Ascending aorta (tissue), 2 donors: Measurements from ENCODE around the gene COL1A2. TPM values are rescaled to one million over a fixed set of nuclear protein-coding genes. Genes with fewer than 3 reads are reported as not detected.
A peak's percentile ranks its signal among the peaks of the same experiment; 100 is the strongest.

Source experiments
- DNase-seq, 2 donors: peaks; one replicate each; pipeline ENCODE4 v3.0.0-alpha.2; 2019; ENCODE audit warnings: low spot score in 2 of 2
- H3K27ac ChIP-seq, 2 donors: fragments of 200-600 bp; sonication (generic); one replicate each; pipeline ENCODE4 v1.5.1; 2016 to 2017; ENCODE audit warnings: mild to moderate bottlenecking in 1 of 2
- H3K27me3 ChIP-seq: fragments of 200-600 bp; sonication (generic); one replicate; pipeline ENCODE4 v1.5.1; 2017
- H3K36me3 ChIP-seq, 2 donors: fragments of 200-600 bp; sonication (generic); one replicate each; pipeline ENCODE4 v1.5.1; 2016
- H3K4me1 ChIP-seq, 2 donors: fragments of 200-600 bp; sonication (generic); one replicate each; pipeline ENCODE4 v1.5.1; 2016 to 2017; ENCODE audit warnings: mild to moderate bottlenecking in 1 of 2
- H3K4me3 ChIP-seq, 2 donors: fragments of 200-600 bp; sonication (generic); one replicate each; pipeline ENCODE4 v1.5.1; 2016 to 2017; ENCODE audit warnings: mild to moderate bottlenecking in 1 of 2
- H3K9me3 ChIP-seq, 2 donors: fragments of 200-600 bp; sonication (generic); one replicate each; pipeline ENCODE4 v1.5.1; 2016
- intact Hi-C: fragments of 100-400 bp; cut with DNase I; formaldehyde crosslinking; loops from one replicate; pipeline ENCODE4 v1.15.1; 2023
- total RNA-seq: library from RNA; depleted of rRNA; stranded (reverse); fragments of >200 nt; gene quantifications from one replicate; pipeline ENCODE4 v1.1.0, GENCODE V29; 2016
- TF ChIP-seq, protein P1 (sequence below), 3 experiments: fragments of 200-600 bp in 2 of 3; fragments of 450-650 bp in 1 of 3; sonication (generic) in 2 of 3; IDR thresholded peaks; one replicate each; pipeline ENCODE4 v1.5.1; 2016 to 2019; ENCODE audit warnings: antibody characterized with exemption in 3 of 3, mild to moderate bottlenecking in 1 of 3, moderate library complexity in 1 of 3

Gene COL1A2
- total RNA-seq, 1 donor from 2014 or later = 692 TPM

DNA sequence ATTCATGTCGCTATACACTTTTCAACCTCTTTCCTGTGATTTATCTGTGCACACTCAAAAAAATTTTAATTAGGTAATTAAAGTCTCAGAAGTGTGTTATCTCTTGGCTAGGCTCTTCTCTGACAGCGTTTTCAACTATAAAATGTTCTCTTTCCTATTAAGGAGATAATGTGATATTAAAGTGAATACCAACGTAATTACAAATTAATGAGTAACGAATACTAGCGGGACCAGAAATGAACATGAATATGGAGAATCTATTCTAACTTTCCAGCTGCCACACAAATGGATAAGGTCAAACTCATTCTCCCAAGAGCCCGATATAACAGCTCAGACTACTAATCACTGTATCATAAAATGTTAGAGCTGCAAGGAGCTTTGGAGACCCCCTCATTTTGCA is 12.0 kb downstream of the COL1A2 start:
- H3K36me3 ChIP-seq = peaks cover 86 to 99% of the 10 kb centered on the region in 2 donors

DNA sequence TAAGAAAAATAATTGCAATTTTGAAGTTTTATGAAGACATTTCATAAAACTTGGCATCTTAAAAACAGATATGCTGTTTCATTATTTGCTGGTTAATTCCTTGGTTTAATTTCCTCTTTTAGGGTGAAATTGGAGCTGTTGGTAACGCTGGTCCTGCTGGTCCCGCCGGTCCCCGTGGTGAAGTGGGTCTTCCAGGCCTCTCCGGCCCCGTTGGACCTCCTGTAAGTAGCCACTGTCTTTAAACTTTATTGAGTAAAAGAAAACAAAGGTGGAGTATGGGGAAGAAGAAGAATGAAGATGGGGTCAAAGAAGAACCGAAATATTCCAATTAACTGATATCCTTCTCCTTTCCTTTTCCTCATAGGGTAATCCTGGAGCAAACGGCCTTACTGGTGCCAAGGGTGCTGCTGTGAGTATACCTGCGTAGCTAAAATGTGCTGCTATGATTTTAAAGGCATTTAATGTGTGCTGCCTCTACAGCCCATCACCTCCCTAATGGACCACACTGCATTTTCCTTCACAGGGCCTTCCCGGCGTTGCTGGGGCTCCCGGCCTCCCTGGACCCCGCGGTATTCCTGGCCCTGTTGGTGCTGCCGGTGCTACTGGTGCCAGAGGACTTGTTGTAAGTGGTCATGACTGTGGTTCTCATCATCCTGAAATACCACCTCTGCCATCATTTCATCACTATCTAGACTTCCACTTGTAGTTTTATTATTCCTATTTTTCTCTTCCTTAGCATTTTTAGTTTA is 14.7 kb downstream of the COL1A2 start:
- Histone ChIP-seq H3K9me3 (no peaks in the 10 kb centered on the region), H3K27ac (peak overlapping the region; percentile 56 to 79), H3K4me3 (no peak overlapping the region), H3K36me3 (peaks cover 89 to 96% of the 10 kb centered on the region in 2 donors), H3K4me1 (peaks cover 14 to 49% of the 10 kb centered on the region in 2 donors), H3K27me3 (no peaks in the 10 kb centered on the region)
- intact Hi-C loops = no loop called here
- no peak for DNase-seq
- TF ChIP-seq, protein P1, sequence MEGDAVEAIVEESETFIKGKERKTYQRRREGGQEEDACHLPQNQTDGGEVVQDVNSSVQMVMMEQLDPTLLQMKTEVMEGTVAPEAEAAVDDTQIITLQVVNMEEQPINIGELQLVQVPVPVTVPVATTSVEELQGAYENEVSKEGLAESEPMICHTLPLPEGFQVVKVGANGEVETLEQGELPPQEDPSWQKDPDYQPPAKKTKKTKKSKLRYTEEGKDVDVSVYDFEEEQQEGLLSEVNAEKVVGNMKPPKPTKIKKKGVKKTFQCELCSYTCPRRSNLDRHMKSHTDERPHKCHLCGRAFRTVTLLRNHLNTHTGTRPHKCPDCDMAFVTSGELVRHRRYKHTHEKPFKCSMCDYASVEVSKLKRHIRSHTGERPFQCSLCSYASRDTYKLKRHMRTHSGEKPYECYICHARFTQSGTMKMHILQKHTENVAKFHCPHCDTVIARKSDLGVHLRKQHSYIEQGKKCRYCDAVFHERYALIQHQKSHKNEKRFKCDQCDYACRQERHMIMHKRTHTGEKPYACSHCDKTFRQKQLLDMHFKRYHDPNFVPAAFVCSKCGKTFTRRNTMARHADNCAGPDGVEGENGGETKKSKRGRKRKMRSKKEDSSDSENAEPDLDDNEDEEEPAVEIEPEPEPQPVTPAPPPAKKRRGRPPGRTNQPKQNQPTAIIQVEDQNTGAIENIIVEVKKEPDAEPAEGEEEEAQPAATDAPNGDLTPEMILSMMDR (IDR thresholded peaks at IDR 0.05) = no peak

More for the DNA sequence above, 12.0 kb downstream of the COL1A2 start:
- Histone ChIP-seq H3K27me3 (no peaks in the 10 kb centered on the region), H3K27ac (peak overlapping the region; percentile 56 to 79), H3K4me3 (no peak overlapping the region), H3K4me1 (peaks cover 10 to 62% of the 10 kb centered on the region in 2 donors), H3K9me3 (no peaks in the 10 kb centered on the region)
- DNase-seq = no peak
- TF ChIP-seq, protein P1 (IDR thresholded peaks at IDR 0.05) = no peak
- intact Hi-C loops = no loop called here

DNA sequence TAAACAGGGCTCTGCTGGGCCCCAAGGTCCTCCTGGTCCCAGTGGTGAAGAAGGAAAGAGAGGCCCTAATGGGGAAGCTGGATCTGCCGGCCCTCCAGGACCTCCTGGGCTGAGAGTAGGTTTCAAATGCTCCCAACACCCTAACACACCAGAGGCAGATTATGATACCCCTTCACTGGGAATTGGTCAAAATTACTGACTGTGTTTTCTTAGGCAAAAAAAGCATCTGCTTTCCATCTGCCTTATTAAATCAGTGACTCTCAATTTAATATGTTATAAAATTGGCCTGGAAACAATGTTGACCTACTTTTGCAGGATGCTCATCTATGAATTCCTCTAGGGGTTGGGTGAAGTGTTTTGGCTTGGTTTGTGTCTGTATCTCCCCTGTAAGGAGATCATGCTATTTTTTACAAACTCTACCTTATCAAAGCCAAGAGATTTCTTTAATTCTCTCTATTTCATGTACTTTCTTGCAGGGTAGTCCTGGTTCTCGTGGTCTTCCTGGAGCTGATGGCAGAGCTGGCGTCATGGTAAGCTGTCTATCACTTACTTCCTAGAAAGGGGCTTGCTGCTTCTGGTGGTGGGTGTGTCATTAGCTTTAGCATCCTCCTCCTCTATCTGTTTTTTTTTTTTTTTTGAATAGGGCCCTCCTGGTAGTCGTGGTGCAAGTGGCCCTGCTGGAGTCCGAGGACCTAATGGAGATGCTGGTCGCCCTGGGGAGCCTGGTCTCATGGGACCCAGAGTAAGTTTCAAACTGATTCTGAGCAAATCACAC is 15.9 kb downstream of the COL1A2 start:
- Histone ChIP-seq H3K4me1 (peaks cover 14 to 39% of the 10 kb centered on the region in 2 donors), H3K4me3 (no peak overlapping the region), H3K27me3 (no peaks in the 10 kb centered on the region), H3K27ac (peak overlapping the region; percentile 56 to 79), H3K9me3 (no peaks in the 10 kb centered on the region), H3K36me3 (peaks cover 90 to 96% of the 10 kb centered on the region in 2 donors)
- TF ChIP-seq, protein P1 (IDR thresholded peaks at IDR 0.05) = no peak
- no peak for DNase-seq
- intact Hi-C loops = no loop called here

DNA sequence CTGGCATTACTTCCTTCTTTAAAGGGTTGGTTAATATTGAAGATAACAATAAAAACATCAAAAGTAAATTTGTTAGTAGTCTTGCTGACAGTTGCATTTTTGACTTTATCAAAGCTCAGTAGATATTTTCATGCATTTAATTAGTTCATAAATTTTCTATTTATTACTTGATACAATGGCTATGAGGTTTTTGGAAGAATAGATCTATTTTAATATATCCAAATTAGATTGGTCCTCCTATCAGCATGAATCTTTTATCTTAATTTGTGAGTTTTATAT is 16.4 kb downstream of the COL1A2 start:
- no peaks in the 10 kb centered on the region for H3K9me3 ChIP-seq
- peak overlapping the region; percentile 56 to 79 for H3K27ac ChIP-seq
- H3K4me3 ChIP-seq = no peak overlapping the region
- no peak for DNase-seq
- H3K27me3 ChIP-seq = no peaks in the 10 kb centered on the region
- H3K4me1 ChIP-seq = peaks cover 14 to 34% of the 10 kb centered on the region in 2 donors
- intact Hi-C loops = no loop called here
- H3K36me3 ChIP-seq = peaks cover 90 to 96% of the 10 kb centered on the region in 2 donors
- TF ChIP-seq, protein P1 (IDR thresholded peaks at IDR 0.05) = no peak

DNA sequence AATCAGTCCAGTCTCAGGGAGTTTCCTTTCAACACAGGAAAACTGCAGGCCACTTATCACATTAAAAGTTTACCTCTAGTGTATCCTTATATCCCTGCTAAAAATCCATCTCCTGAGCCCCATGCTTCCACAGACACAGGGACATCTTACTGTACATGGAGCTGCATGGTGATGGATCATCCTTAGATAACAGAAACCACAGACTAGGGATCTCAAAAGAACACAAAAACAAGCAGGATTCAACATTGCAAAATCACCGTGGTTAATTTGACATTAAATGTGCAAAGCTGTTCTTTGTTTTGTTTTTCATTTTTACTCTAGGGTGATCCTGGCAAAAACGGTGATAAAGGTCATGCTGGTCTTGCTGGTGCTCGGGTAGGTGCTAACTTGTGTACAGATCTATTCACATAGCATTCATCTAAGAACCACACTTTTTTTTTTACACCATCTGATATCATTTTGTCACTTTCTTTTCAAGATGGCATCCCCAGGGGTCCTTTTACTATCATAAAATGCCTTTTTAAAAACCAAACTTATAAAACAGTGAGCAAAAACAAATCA is 18.1 kb downstream of the COL1A2 start:
- peak overlapping the region; percentile 44 to 79 for H3K27ac ChIP-seq
- no peak overlapping the region for H3K4me3 ChIP-seq
- no peaks in the 10 kb centered on the region for H3K27me3 ChIP-seq
- DNase-seq = no peak
- intact Hi-C loops = loop anchor here (2.0 kb wide), 1 partner anchor 14 kb away; no protein-coding TSS in a partner anchor
- H3K36me3 ChIP-seq = peaks cover 91 to 96% of the 10 kb centered on the region in 2 donors
- H3K9me3 ChIP-seq = no peaks in the 10 kb centered on the region
- peaks cover 14 to 21% of the 10 kb centered on the region in 2 donors for H3K4me1 ChIP-seq
- TF ChIP-seq, protein P1 (IDR thresholded peaks at IDR 0.05) = no peak
